ENCODE measurements around the gene ASTL.

- TF ChIP-seq CTCF (conservative IDR thresholded peaks at IDR 0.05; ENCODE audit: low read length) = no peak
- no peak for TF ChIP-seq EZH2phosphoT487 (IDR thresholded peaks at IDR 0.05; ENCODE audit: borderline replicate concordance, low read depth, low read length)
These were observed 27.1 kb downstream of the ASTL start for GRCh38 chr2:96111257-96111640.
